ENCODE data around the gene PTGIS. TPM values are rescaled to one million over a fixed set of nuclear protein-coding genes. Genes with fewer than 3 reads are reported as not detected.

The PTGIS gene
- total RNA-seq, 4 donors from 2014 or later, result 75.3 to 169 (median 137) TPM

- Histone ChIP-seq H3K36me3 (no peaks in the 10 kb centered on the region), H3K27ac (no peak overlapping the region), H3K4me3 (no peak overlapping the region), H3K9me3 (no peaks in the 10 kb centered on the region), H3K4me1 (peaks cover 0 to 38% (median 4%) of the 10 kb centered on the region in 3 donors), H3K27me3 (peaks cover 18% of the 10 kb centered on the region)
- peak; percentile 62 for ATAC-seq
- TF ChIP-seq EP300 (IDR thresholded peaks at IDR 0.05), result no peak
- TF ChIP-seq POLR2A (IDR thresholded peaks at IDR 0.05), result no peak
- TF ChIP-seq POLR2AphosphoS5 (IDR thresholded peaks at IDR 0.05), result no peak
- TF ChIP-seq CTCF (IDR thresholded peaks at IDR 0.05), result peak; percentile 95 to 98 (median 97)
- WGBS, 2 donors (ENCODE audit: low coverage in 1 of 2), result 3 to 80% methylated on average over 1 to 13 of the region's 17 CpGs
These were observed 41.1 kb upstream of the PTGIS start for GRCh38 chr20:49608752-49609670.

GRCh38 chr20:49607568-49607967, 39.6 kb upstream of the PTGIS start:
- Histone ChIP-seq H3K4me1 (peaks cover 0 to 38% (median 4%) of the 10 kb centered on the region in 3 donors), H3K36me3 (no peaks in the 10 kb centered on the region), H3K4me3 (no peak overlapping the region), H3K9me3 (no peaks in the 10 kb centered on the region), H3K27me3 (peaks cover 18% of the 10 kb centered on the region), H3K27ac (no peak overlapping the region)
- 100% methylated on average over 1 of the region's 1 CpG for WGBS, 2 donors (ENCODE audit: low coverage in 1 of 2)
- no peak for ATAC-seq
- TF ChIP-seq POLR2A (IDR thresholded peaks at IDR 0.05) (no peak), CTCF (IDR thresholded peaks at IDR 0.05) (no peak), EP300 (IDR thresholded peaks at IDR 0.05) (no peak), POLR2AphosphoS5 (IDR thresholded peaks at IDR 0.05) (no peak)

DNA sequence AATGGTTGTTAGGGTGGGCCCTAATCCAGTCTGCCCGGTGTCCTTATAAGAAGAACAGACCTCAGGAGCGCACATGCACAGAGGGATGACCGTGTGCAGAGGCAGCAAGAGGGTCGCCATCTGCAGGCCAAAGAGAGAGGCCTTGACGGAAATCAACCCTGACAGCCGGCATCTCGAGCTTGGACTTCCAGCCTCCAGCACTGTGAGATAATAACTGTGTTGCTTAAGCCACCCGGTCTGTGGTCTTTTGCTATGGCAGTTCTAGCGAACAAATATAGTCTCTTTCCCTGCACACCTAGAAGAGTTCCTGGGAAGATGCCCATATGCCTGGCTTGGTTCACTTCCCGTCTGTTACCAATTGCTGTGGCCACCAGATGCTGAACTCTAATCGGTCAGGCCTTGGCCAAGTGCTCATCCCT, 35.3 kb upstream of the PTGIS start:
- Histone ChIP-seq H3K36me3 (no peaks in the 10 kb centered on the region), H3K9me3 (no peaks in the 10 kb centered on the region), H3K4me3 (no peak overlapping the region), H3K27ac (peak overlapping the region in 2 of 4 donors; percentile 19 to 29), H3K4me1 (peaks cover 0 to 19% (median 0%) of the 10 kb centered on the region in 3 donors), H3K27me3 (peaks cover 8% of the 10 kb centered on the region)
- TF ChIP-seq POLR2AphosphoS5 (IDR thresholded peaks at IDR 0.05) (no peak), CTCF (IDR thresholded peaks at IDR 0.05) (peak in 2 of 4 experiments; percentile 18 to 29)
- ATAC-seq, result peak; percentile 18
- 63 to 73% methylated on average over 5 to 10 of the region's 11 CpGs for WGBS, 2 donors (ENCODE audit: low coverage in 1 of 2)

- Histone ChIP-seq H3K4me1 (peaks cover 0 to 19% (median 0%) of the 10 kb centered on the region in 3 donors), H3K27me3 (peaks cover 2% of the 10 kb centered on the region), H3K9me3 (no peaks in the 10 kb centered on the region), H3K4me3 (no peak overlapping the region), H3K36me3 (no peaks in the 10 kb centered on the region), H3K27ac (peak overlapping the region in 2 of 4 donors; percentile 19 to 29)
- peak; percentile 72 for ATAC-seq
- peak; percentile 33 for TF ChIP-seq POLR2AphosphoS5 (IDR thresholded peaks at IDR 0.05)
- TF ChIP-seq CTCF (IDR thresholded peaks at IDR 0.05), result no peak
- WGBS, 2 donors (ENCODE audit: low coverage in 1 of 2), result 60 to 73% methylated on average over 5 to 9 of the region's 9 CpGs
These were observed 34.6 kb upstream of the PTGIS start for GRCh38 chr20:49602345-49603208.

Data from gastroesophageal sphincter (tissue), 4 donors.